Measurements from ENCODE around the gene PARN.

PARN gene

DNA sequence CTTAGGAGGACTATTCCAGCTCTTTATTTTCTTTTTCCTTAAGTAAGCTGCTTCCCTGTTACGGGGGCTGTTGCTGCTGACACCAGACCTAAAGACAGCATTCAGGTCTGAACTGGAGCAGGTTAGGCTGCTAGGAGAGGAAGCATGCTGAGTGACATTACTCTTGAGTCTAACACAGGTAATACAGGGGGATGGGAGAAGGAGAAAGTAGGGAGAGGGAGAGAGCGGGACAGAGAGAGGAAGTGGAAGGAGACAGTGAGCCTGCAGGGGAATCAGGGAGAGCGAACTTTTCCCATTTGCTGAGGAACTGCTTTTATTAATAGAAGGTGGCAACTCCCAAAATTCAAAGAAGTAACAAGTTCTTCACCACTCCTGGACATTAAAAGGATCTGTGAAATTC is 130.9 kb downstream of the PARN start:
- DNase-seq (ENCODE audit: low read depth) = no peak
- H3K4me3 ChIP-seq (ENCODE audit: low read length) = no peak overlapping the region
- TF ChIP-seq, protein P1, sequence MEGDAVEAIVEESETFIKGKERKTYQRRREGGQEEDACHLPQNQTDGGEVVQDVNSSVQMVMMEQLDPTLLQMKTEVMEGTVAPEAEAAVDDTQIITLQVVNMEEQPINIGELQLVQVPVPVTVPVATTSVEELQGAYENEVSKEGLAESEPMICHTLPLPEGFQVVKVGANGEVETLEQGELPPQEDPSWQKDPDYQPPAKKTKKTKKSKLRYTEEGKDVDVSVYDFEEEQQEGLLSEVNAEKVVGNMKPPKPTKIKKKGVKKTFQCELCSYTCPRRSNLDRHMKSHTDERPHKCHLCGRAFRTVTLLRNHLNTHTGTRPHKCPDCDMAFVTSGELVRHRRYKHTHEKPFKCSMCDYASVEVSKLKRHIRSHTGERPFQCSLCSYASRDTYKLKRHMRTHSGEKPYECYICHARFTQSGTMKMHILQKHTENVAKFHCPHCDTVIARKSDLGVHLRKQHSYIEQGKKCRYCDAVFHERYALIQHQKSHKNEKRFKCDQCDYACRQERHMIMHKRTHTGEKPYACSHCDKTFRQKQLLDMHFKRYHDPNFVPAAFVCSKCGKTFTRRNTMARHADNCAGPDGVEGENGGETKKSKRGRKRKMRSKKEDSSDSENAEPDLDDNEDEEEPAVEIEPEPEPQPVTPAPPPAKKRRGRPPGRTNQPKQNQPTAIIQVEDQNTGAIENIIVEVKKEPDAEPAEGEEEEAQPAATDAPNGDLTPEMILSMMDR (conservative IDR thresholded peaks at IDR 0.05; ENCODE audit: low read length) = no peak

DNA sequence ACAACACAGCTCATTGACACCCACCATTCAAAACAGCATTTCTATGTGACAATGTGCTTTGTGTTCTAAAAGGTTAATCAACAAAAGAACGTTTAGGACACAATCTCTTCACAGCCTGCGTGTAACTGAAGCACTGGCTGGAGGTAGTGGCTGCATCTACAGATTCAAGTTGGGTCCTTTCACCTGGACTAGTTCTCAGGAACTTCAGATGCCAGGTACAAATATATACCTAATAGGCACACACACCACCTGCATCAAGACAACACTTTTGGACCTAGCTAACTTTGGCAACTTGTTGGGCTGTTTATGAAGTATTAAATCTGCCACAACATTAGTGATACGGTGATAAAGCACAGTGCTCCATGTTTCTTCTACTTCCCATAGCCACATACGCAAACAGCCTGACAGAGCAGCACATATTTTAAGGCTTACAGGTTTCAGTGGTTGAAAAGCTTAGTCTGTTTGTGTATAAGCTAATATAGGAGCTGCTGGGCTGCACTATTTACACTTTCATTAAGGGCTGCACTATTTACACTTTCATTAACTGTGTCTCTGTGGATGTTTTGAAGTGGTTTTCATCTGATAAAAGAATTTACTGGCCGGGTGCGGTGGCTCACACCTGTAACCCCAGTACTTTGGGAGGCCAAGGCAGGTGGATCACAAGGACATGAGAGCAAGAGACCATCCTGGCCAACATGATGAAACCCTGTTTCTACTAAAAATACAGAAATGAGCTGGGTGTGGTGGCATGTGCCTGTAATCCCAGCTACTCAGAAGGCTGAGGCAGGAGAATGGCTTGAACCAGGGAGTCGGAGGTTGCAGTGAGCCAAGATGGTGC is 132.6 kb downstream of the PARN start:
- H3K4me3 ChIP-seq (ENCODE audit: low read length) = no peak overlapping the region
- DNase-seq (ENCODE audit: low read depth) = no peak
- TF ChIP-seq, protein P1 (conservative IDR thresholded peaks at IDR 0.05; ENCODE audit: low read length) = no peak

DNA sequence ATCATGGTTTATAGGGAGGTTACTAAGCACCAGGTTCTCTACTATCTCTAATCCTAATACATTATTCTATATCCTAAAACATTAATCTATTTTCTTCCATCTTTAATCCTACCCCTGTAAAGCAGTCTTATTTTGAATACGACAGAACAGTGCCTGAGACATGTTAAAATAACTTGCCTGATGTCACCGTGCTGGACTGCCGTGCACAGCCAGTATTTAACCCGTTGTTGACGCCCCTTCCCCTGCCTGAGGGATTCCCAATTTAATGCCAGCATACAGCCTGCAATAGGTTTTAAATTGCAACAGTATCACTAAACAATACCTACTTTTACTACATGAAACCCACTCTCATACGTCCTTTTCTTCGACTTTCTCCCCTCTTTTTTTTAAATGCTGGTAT is 133.3 kb downstream of the PARN start:
- TF ChIP-seq, protein P1 (conservative IDR thresholded peaks at IDR 0.05; ENCODE audit: low read length) = no peak
- DNase-seq (ENCODE audit: low read depth) = no peak

DNA sequence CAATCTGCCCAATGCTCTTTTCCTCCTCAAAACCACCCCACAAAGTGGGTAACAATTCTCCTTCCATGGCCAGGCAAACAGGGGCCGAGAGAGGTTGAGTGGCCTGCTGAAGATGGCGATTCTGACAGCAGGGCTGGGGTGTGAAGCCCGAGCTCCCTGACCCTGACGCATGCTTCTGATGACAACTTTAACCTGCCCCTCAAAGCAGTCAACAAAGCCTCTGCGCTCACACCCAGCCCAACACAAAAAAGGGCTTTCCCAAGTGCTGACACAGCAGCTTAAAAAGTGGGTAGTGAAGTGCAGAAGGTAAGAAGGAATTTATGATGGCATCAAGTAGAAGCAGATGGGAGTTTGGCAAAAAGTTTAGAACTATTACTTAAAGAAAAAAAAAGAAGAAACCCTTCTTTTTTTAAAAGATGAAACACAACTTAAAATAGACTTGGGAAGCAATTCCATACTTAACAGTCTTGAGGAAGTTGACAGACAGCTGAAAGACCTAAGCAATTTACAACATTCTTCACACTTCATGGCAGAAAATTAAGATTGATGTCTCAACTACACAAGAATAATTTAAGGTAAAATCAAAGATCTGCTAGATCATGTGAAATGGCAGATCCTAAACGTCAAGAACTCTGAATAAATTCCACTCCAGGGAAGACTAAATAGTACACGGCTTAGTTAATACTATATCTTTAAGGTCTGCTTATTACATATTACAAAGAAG is 133.9 kb downstream of the PARN start:
- TF ChIP-seq, protein P1 (conservative IDR thresholded peaks at IDR 0.05; ENCODE audit: low read length) = no peak
- DNase-seq (ENCODE audit: low read depth) = no peak
- no peak overlapping the region for H3K4me3 ChIP-seq (ENCODE audit: low read length)

More for the DNA sequence above, 133.3 kb downstream of the PARN start:
- H3K4me3 ChIP-seq (ENCODE audit: low read length) = no peak overlapping the region

DNA sequence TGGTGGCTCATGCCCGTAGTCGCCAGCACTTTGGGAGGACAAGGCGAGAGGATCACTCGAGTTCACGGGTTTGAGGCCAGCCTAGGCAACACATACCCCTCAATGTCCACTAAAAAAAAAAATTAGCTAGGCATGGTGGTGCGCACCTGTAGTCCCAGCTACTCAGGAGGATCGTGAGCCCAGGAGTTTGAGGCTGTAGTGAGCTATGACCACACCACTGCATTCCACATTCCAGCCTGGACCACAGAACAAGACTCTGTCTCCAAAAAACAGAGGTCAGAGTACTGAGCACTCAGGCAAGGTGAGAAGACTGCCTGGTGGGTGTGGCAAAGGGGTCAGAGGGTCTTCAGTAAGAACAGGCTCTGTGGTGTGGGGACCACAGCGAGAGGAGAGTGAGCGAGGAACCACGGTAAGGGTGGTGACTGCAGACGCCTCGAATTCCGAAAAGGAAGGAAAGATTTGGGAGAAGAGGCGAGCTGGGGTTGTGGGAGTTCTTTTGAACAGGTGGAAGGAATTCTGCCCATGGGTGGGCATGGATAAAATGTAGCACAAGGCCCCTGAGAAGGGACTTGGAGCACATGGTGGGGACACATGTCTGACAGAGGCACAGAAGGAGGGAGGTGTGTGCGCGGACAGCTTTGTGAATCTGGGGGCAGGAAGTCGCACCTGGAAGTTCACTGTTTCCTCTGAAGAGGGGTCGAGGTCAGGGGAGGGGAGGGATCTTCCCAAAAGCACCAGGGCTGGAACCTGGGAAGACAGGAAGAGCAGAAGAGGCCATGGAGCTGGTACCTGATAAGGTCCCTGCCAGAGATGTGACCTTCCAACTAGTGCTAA is 134.6 kb downstream of the PARN start:
- TF ChIP-seq, protein P1 (conservative IDR thresholded peaks at IDR 0.05; ENCODE audit: low read length) = no peak

DNA sequence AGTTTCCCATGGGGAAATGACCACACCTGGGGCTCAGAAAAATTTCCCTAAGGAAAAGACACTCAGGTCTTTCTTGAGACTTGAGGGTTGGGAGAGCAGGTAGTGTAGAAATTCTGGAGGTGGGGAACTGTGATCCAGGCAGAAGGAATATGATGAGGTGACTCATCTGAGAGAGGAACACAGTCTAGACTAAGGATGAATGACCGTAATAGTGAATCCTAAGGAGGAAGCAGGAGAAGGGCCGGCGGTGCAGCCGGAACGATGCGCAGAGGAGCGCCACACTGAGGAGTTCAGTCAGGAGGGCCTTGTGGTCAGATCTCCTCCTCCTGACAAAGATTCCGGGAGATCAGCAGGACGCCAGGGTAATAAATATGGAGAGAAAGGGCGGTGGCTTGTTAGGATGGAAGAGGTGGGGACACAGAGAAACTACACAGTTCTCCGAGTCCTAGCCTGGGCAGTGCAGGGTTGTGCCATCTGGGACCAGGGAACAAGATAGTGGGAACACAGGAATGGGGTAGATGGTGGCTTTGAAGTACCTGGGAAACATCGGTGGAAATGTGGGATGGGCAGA is 135.6 kb downstream of the PARN start:
- TF ChIP-seq, protein P1 (conservative IDR thresholded peaks at IDR 0.05; ENCODE audit: low read length) = no peak
- no peak for DNase-seq (ENCODE audit: low read depth)

More for the DNA sequence above, 134.6 kb downstream of the PARN start:
- H3K4me3 ChIP-seq (ENCODE audit: low read length) = no peak overlapping the region
- DNase-seq (ENCODE audit: low read depth) = no peak

More for the DNA sequence above, 135.6 kb downstream of the PARN start:
- H3K4me3 ChIP-seq (ENCODE audit: low read length) = no peak overlapping the region

Measured in AG10803 (cell line).